HEK293 (cell line): ENCODE data around the gene MPP7.

Experiments used
- CTCF ChIA-PET: fragments of 350-600 bp; formaldehyde crosslinking; extraction: SDS; loops from one replicate; lab custom pipeline; 2021; ENCODE audit warnings: antibody characterized with exemption; lab: Yijun Ruan, JAX
- POLR2A ChIA-PET: fragments of 300-600 bp; formaldehyde crosslinking; extraction: SDS; loops from one replicate; lab custom pipeline; 2020; ENCODE audit warnings: antibody characterized with exemption, inconsistent platforms; lab: Yijun Ruan, JAX
- H3K27ac ChIP-seq: fragments of 200-500 bp; sonication (Bioruptor generic); 2 replicates; pipeline ENCODE4 v1.5.1; 2014; ENCODE audit warnings: low read depth, low read length, control low read depth, inconsistent platforms; ENCODE audit errors: extremely low read depth
- H3K36me3 ChIP-seq, 2 experiments: fragments of 200-500 bp in 1 of 2; sonication (Bioruptor generic) in 1 of 2; 1 replicate in 1 of 2; 2 replicates in 1 of 2; pipeline ENCODE4 v1.5.1; 2014 to 2017; ENCODE audit warnings: inconsistent platforms in 2 of 2, low read length in 2 of 2; ENCODE audit not compliant: control insufficient read depth in 2 of 2, insufficient read depth in 1 of 2
- H3K4me1 ChIP-seq: fragments of 200-500 bp; sonication (Bioruptor generic); 2 replicates; pipeline ENCODE4 v1.5.1; 2014; ENCODE audit warnings: mild to moderate bottlenecking, low read length, inconsistent platforms; ENCODE audit not compliant: control insufficient read depth, insufficient read depth
- H3K4me3 ChIP-seq: 2 replicates; pipeline ENCODE4 v1.5.1; 2011; ENCODE audit warnings: low read depth, mild to moderate bottlenecking, control low read depth, low read length, moderate library complexity
- H3K9me3 ChIP-seq: fragments of 200-500 bp; sonication (Bioruptor generic); 2 replicates; pipeline ENCODE4 v1.5.1; 2014; ENCODE audit warnings: low read depth, low read length, inconsistent platforms; ENCODE audit not compliant: control insufficient read depth, insufficient read depth
- GLIS2 ChIP-seq: fragments of 450-650 bp; formaldehyde crosslinking; IDR thresholded peaks from 2 replicates; pipeline ENCODE4 v1.5.1; 2016; ENCODE audit warnings: missing biosample characterization, missing genetic modification characterization
- SP2 ChIP-seq: fragments of 450-650 bp; formaldehyde crosslinking; IDR thresholded peaks from 2 replicates; pipeline ENCODE4 v1.5.1; 2016; ENCODE audit warnings: missing biosample characterization, missing genetic modification characterization
- TRIM28 ChIP-seq: IDR thresholded peaks from 2 replicates; pipeline ENCODE4 v1.6.1; 2011; ENCODE audit warnings: low read length, control low read depth, borderline replicate concordance
- ZBTB44 ChIP-seq: fragments of 450-650 bp; IDR thresholded peaks from 2 replicates; pipeline ENCODE4 v1.5.1; 2018; ENCODE audit warnings: missing biosample characterization, mild to moderate bottlenecking, missing genetic modification characterization
- ZBTB6 ChIP-seq: fragments of 450-650 bp; formaldehyde crosslinking; IDR thresholded peaks from 2 replicates; pipeline ENCODE4 v1.5.1; 2017; ENCODE audit warnings: missing biosample characterization, missing genetic modification characterization
- ZFHX2 ChIP-seq: fragments of 450-650 bp; formaldehyde crosslinking; conservative IDR thresholded peaks from 2 replicates; pipeline ENCODE4 v1.5.1; 2016; ENCODE audit warnings: missing biosample characterization, missing genetic modification characterization
- ZIC2 ChIP-seq: fragments of 450-650 bp; formaldehyde crosslinking; IDR thresholded peaks from 2 replicates; pipeline ENCODE4 v1.5.1; 2016; ENCODE audit warnings: missing biosample characterization, missing genetic modification characterization
- ZNF10 ChIP-seq: fragments of 450-650 bp; formaldehyde crosslinking; IDR thresholded peaks from 2 replicates; pipeline ENCODE4 v1.5.1; 2017; ENCODE audit warnings: missing biosample characterization, missing genetic modification characterization
- ZNF133 ChIP-seq: fragments of 450-650 bp; formaldehyde crosslinking; IDR thresholded peaks from 2 replicates; pipeline ENCODE4 v1.5.1; 2016; ENCODE audit warnings: missing biosample characterization, missing genetic modification characterization
- ZNF223 ChIP-seq: fragments of 450-650 bp; formaldehyde crosslinking; IDR thresholded peaks from 2 replicates; pipeline ENCODE4 v1.5.1; 2016; ENCODE audit warnings: missing biosample characterization, missing genetic modification characterization
- ZNF26 ChIP-seq: fragments of 450-650 bp; formaldehyde crosslinking; IDR thresholded peaks from 2 replicates; pipeline ENCODE4 v1.5.1; 2016; ENCODE audit warnings: missing biosample characterization, missing genetic modification characterization
- ZNF341 ChIP-seq: fragments of 450-650 bp; formaldehyde crosslinking; IDR thresholded peaks from 2 replicates; pipeline ENCODE4; 2016; ENCODE audit warnings: low read depth, missing biosample characterization, missing genetic modification characterization
- ZNF426 ChIP-seq: fragments of 450-650 bp; formaldehyde crosslinking; IDR thresholded peaks from 2 replicates; pipeline ENCODE4 v1.5.1; 2017; ENCODE audit warnings: missing biosample characterization, missing genetic modification characterization, mild to moderate bottlenecking, inconsistent platforms, moderate library complexity
- ZNF449 ChIP-seq: fragments of 450-650 bp; formaldehyde crosslinking; IDR thresholded peaks from 2 replicates; pipeline ENCODE4 v1.5.1; 2017; ENCODE audit warnings: missing biosample characterization, mild to moderate bottlenecking, missing genetic modification characterization, moderate library complexity
- ZNF549 ChIP-seq: fragments of 450-650 bp; IDR thresholded peaks from 2 replicates; pipeline ENCODE4 v1.5.1; 2018; ENCODE audit warnings: missing biosample characterization, missing genetic modification characterization, mild to moderate bottlenecking, inconsistent platforms, moderate library complexity
- ZNF558 ChIP-seq: fragments of 450-650 bp; formaldehyde crosslinking; IDR thresholded peaks from 2 replicates; pipeline ENCODE4 v1.5.1; 2016; ENCODE audit warnings: missing biosample characterization, missing genetic modification characterization
- ZNF600 ChIP-seq: fragments of 450-650 bp; formaldehyde crosslinking; IDR thresholded peaks from 2 replicates; pipeline ENCODE4 v1.5.1; 2016; ENCODE audit warnings: missing biosample characterization, missing genetic modification characterization
- ZNF626 ChIP-seq: fragments of 450-650 bp; sonication (Bioruptor Pico); formaldehyde crosslinking; IDR thresholded peaks from 2 replicates; pipeline ENCODE4 v1.5.1; 2018; ENCODE audit warnings: missing biosample characterization, missing genetic modification characterization, inconsistent platforms
- ZNF660 ChIP-seq: fragments of 450-650 bp; IDR thresholded peaks from 2 replicates; pipeline ENCODE4 v1.5.1; 2018; ENCODE audit warnings: missing biosample characterization, mild to moderate bottlenecking, missing genetic modification characterization
- ZNF677 ChIP-seq: fragments of 450-650 bp; IDR thresholded peaks from 2 replicates; pipeline ENCODE4 v1.5.0; 2018; ENCODE audit warnings: missing biosample characterization, mild to moderate bottlenecking, missing genetic modification characterization, moderate library complexity
- ZSCAN30 ChIP-seq: fragments of 450-650 bp; IDR thresholded peaks from 2 replicates; pipeline ENCODE4 v1.5.1; 2018; ENCODE audit warnings: missing biosample characterization, mild to moderate bottlenecking, missing genetic modification characterization, moderate library complexity
- TF ChIP-seq, protein P1 (sequence below): fragments of 450-650 bp; formaldehyde crosslinking; IDR thresholded peaks from 2 replicates; pipeline ENCODE4 v1.5.1; 2017; ENCODE audit warnings: missing biosample characterization, missing genetic modification characterization
- TF ChIP-seq, protein P2 (sequence below): fragments of 450-650 bp; formaldehyde crosslinking; IDR thresholded peaks from 2 replicates; pipeline ENCODE4 v1.5.1; 2016; ENCODE audit warnings: missing biosample characterization, missing genetic modification characterization

The MPP7 gene

DNA sequence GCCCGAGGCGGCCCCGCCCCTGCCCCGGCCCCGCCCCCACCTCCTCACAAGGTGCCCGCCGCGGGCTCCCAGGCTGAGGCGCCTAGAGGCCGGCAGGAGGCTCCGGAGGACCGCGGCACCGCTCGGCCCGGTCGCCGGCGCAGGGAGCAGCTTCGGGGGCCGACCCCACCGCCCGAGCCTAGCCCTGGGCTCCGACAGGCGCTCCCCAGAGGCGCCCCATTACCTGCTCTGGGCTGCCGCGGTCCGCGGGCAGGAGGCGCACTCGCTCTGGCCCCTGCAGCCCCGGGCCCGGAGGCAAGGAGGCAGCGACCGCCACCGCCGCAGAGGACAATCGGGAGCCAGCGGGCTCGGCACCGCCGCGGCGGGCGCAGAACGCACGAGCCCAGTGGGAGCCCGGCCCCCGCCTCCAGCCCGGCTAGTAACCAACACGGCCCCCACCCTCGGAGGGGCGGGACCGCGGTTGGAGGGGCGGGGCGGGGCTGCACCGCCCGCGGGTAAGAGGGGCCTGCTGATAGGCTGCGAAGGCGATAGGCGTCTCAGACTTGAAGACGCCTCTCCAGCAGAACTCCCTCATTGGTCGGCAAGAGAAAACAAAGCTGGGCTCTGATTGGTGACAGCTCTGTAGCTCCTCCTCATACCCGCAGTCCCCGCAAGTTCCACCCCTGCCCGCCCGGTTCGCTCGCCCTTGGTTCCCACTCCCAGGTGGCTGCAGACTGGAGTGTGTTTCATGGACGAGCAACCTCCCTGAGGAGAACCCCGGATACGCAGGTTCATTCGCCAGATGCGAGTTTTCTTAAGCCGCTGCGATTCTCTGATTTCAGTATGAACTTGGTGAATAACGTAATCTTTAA is at the start of gene MPP7:
MPP7 (minus strand) TSS at position 427 of the 851 bp plus-strand sequence. CDS start 64,460 bp downstream, outside the sequence.
- H3K27ac ChIP-seq: peak within 1 kb of the TSS; percentile 90
- POLR2A ChIA-PET: interaction anchor here (0.7 to 2.0 kb wide), 12 partner anchors 9 to 537 kb away, joined by 3 to 8 read pairs (median 5); no protein-coding TSS in a partner anchor
- H3K36me3 ChIP-seq: no peaks in the 10 kb centered on the region; a peak in 1 of 3 replicates
- H3K4me3 ChIP-seq: peak within 1 kb of the TSS; percentile 81
- H3K9me3 ChIP-seq: no peaks in the 10 kb centered on the region
- CTCF ChIA-PET: interaction anchor here (0.7 to 7.1 kb wide), 7 partner anchors 22 to 408 kb away, joined by 3 to 43 read pairs (median 3); no protein-coding TSS in a partner anchor
- peaks cover 6% of the 10 kb centered on the region; the same call in 1 of the 2 replicates for H3K4me1 ChIP-seq
- no peak for TF ChIP-seq ZNF426 (tag by site-specific recombination)
- TF ChIP-seq ZNF223 (tag by site-specific recombination): no peak
- TF ChIP-seq ZNF449: 0 out of 2 replicates have a peak, but pooled peaks have one; percentile 24
- 0 out of 2 replicates have a peak, but pooled peaks have one; percentile 61 for TF ChIP-seq ZNF677 (tag by site-specific recombination)
- TF ChIP-seq TRIM28: no peak
- TF ChIP-seq ZBTB6 (tag by site-specific recombination): 0 out of 2 replicates have a peak, but pooled peaks have one; percentile 39
- TF ChIP-seq SP2 (tag by site-specific recombination): peak; percentile 98
- peak; percentile 63 for TF ChIP-seq ZFHX2 (tag by site-specific recombination)
- peak; percentile 65; the same call in 1 of the 2 replicates for TF ChIP-seq ZNF341 (tag by site-specific recombination)
- TF ChIP-seq, protein P1, sequence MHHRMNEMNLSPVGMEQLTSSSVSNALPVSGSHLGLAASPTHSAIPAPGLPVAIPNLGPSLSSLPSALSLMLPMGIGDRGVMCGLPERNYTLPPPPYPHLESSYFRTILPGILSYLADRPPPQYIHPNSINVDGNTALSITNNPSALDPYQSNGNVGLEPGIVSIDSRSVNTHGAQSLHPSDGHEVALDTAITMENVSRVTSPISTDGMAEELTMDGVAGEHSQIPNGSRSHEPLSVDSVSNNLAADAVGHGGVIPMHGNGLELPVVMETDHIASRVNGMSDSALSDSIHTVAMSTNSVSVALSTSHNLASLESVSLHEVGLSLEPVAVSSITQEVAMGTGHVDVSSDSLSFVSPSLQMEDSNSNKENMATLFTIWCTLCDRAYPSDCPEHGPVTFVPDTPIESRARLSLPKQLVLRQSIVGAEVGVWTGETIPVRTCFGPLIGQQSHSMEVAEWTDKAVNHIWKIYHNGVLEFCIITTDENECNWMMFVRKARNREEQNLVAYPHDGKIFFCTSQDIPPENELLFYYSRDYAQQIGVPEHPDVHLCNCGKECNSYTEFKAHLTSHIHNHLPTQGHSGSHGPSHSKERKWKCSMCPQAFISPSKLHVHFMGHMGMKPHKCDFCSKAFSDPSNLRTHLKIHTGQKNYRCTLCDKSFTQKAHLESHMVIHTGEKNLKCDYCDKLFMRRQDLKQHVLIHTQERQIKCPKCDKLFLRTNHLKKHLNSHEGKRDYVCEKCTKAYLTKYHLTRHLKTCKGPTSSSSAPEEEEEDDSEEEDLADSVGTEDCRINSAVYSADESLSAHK (tag by site-specific recombination): no peak
- 0 out of 2 replicates have a peak, but pooled peaks have one; percentile 27 for TF ChIP-seq ZBTB44 (tag by site-specific recombination)
- TF ChIP-seq ZNF26 (tag by site-specific recombination): no peak
- TF ChIP-seq ZNF10 (tag by site-specific recombination): 0 out of 2 replicates have a peak, but pooled peaks have one; percentile 32
- peak; percentile 78 for TF ChIP-seq ZNF600 (tag by site-specific recombination)
- TF ChIP-seq ZNF133: no peak
- peak; percentile 79 for TF ChIP-seq ZSCAN30 (tag by site-specific recombination)
- peak; percentile 87 for TF ChIP-seq ZNF660 (tag by site-specific recombination)
- TF ChIP-seq ZIC2 (tag by site-specific recombination): peak; percentile 10; the same call in 1 of the 2 replicates
- TF ChIP-seq ZNF558 (tag by site-specific recombination): no peak
- TF ChIP-seq, protein P2, sequence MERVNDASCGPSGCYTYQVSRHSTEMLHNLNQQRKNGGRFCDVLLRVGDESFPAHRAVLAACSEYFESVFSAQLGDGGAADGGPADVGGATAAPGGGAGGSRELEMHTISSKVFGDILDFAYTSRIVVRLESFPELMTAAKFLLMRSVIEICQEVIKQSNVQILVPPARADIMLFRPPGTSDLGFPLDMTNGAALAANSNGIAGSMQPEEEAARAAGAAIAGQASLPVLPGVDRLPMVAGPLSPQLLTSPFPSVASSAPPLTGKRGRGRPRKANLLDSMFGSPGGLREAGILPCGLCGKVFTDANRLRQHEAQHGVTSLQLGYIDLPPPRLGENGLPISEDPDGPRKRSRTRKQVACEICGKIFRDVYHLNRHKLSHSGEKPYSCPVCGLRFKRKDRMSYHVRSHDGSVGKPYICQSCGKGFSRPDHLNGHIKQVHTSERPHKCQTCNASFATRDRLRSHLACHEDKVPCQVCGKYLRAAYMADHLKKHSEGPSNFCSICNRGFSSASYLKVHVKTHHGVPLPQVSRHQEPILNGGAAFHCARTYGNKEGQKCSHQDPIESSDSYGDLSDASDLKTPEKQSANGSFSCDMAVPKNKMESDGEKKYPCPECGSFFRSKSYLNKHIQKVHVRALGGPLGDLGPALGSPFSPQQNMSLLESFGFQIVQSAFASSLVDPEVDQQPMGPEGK: peak; percentile 71
- peak; percentile 71; the same call in 1 of the 2 replicates for TF ChIP-seq GLIS2
- 0 out of 2 replicates have a peak, but pooled peaks have one; percentile 13 for TF ChIP-seq ZNF549 (tag by site-specific recombination)
- TF ChIP-seq ZNF626: peak; percentile 30; the same call in 1 of the 2 replicates
